ENCODE data around the gene KNCN.

DNA sequence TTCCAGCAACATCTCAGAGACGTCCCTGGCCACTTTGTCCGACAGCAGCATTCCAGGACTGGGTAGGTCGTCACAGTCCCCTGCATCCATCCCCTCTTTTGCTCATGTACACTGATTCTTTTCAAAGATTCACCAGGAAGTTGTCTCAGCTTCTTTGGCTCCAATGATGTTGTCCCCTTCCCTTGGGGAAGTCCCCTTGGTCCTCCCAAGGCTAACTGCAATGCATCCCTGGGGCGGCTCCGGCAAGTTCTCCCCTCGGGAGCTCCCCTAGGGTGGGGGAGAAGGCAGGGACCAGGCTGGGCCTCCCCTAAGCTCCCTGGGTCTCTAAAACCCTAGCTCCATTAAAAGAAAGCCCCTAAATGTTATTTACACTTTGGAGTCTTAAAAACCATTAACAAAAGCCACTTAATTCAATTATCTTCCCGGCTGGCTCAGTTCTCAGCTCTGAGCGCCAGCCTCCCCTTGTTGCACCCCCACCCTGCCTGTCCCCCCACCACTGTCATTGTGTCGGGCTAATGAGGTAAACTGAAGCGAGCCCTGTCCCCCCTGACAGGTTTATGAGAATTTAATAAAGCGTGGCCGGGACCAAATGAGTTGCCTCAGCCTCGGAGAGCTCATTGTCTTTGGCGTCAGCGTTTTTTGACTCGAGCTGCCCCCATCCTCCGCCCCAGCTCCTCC lies 25.3 kb downstream of the KNCN start:
- TF ChIP-seq EGR1 (IDR thresholded peaks at IDR 0.05) (no peak), TEAD4 (IDR thresholded peaks at IDR 0.05) (peak; percentile 42), EP300 (IDR thresholded peaks at IDR 0.05; ENCODE audit: borderline replicate concordance) (0 out of 2 replicates have a peak, but pooled peaks have one; percentile 17), CREB1 (IDR thresholded peaks at IDR 0.05; ENCODE audit: low read depth) (no peak)
